OCI-LY7 (cell line): Measurements from ENCODE around the gene GNA12. TPM values are rescaled to one million over a fixed set of nuclear protein-coding genes. Genes with fewer than 3 reads are reported as not detected.

Experiments
- BruUV-seq: library from RNA; stranded (reverse); fragments of 400-500 nt; replicated peaks from 2 replicates; lab custom pipeline; 2021; lab: Mats Ljungman, UMichigan
- CTCF ChIA-PET: fragments of 300-600 bp; sonication (Branson Sonifier 250); formaldehyde crosslinking; loops from one replicate; lab custom pipeline; 2022; ENCODE audit warnings: antibody characterized with exemption; ENCODE audit not compliant: unreplicated experiment; lab: Charles Lee
- POLR2A ChIA-PET: fragments of 300-600 bp; sonication (Branson Sonifier 250); formaldehyde crosslinking; loops from one replicate; lab custom pipeline; 2022; ENCODE audit warnings: antibody characterized with exemption; lab: Charles Lee
- DNase-seq: peaks from one replicate; pipeline ENCODE4 v3.0.0-alpha.2; 2015; ENCODE audit warnings: low spot score
- H2AFZ ChIP-seq: fragments of 200-600 bp; sonication (generic), shearing (Covaris generic); 2 replicates; pipeline ENCODE4 v1.6.1; 2014; ENCODE audit warnings: mild to moderate bottlenecking, antibody characterized with exemption, low read length, moderate library complexity
- H3K27ac ChIP-seq: fragments of 200-600 bp; sonication (generic); 2 replicates; pipeline ENCODE4 v1.5.1; 2014; ENCODE audit warnings: mixed run types, low read depth, mild to moderate bottlenecking, moderate library complexity, low read length, inconsistent platforms; ENCODE audit not compliant: poor library complexity, severe bottlenecking
- H3K36me3 ChIP-seq: fragments of 200-600 bp; sonication (generic); 2 replicates; pipeline ENCODE4 v1.6.1; 2014; ENCODE audit warnings: mild to moderate bottlenecking, antibody characterized with exemption, low read length, moderate library complexity, mixed read lengths; ENCODE audit not compliant: insufficient read depth
- H3K4me1 ChIP-seq: fragments of 200-600 bp; sonication (generic); 2 replicates; pipeline ENCODE4 v1.5.1; 2014; ENCODE audit warnings: mild to moderate bottlenecking, low read length; ENCODE audit not compliant: insufficient read depth, poor library complexity, severe bottlenecking
- H3K4me2 ChIP-seq: fragments of 200-600 bp; sonication (generic); 2 replicates; pipeline ENCODE4 v1.6.1; 2014; ENCODE audit warnings: mild to moderate bottlenecking, low read length
- H3K4me3 ChIP-seq: fragments of 200-600 bp; sonication (generic); 2 replicates; pipeline ENCODE4 v1.5.1; 2014; ENCODE audit warnings: mild to moderate bottlenecking, low read depth, low read length; ENCODE audit not compliant: poor library complexity, severe bottlenecking
- H3K79me2 ChIP-seq: fragments of 200-600 bp; sonication (generic); 2 replicates; pipeline ENCODE4 v1.6.1; 2016; ENCODE audit warnings: low read depth, mild to moderate bottlenecking, low read length, moderate library complexity, mixed read lengths; ENCODE audit not compliant: insufficient read depth
- H3K9me2 ChIP-seq: fragments of 200-600 bp; sonication (generic); 2 replicates; pipeline ENCODE4 v1.6.1; 2016; ENCODE audit warnings: mild to moderate bottlenecking, low read length, mixed read lengths; ENCODE audit not compliant: insufficient read depth
- H3K9me3 ChIP-seq: fragments of 200-600 bp; sonication (generic); 2 replicates; pipeline ENCODE4 v1.6.1; 2014; ENCODE audit warnings: mild to moderate bottlenecking, mixed run types, low read length, mixed read lengths
- H4K20me1 ChIP-seq: fragments of 200-600 bp; sonication (generic); 2 replicates; pipeline ENCODE4 v1.6.1; 2014; ENCODE audit warnings: mild to moderate bottlenecking, antibody characterized with exemption, low read length, moderate library complexity, mixed read lengths; ENCODE audit not compliant: insufficient read depth
- EZH2phosphoT487 ChIP-seq: fragments of 200-600 bp; sonication (generic); IDR thresholded peaks from 2 replicates; pipeline ENCODE4 v1.6.1; 2018; ENCODE audit warnings: low read depth, borderline replicate concordance, mild to moderate bottlenecking, mixed run types, antibody characterized with exemption, low read length, moderate library complexity, mixed read lengths
- intact Hi-C: fragments of 100-400 bp; cut with micrococcal nuclease; formaldehyde crosslinking; loops from one replicate; pipeline ENCODE4 v1.10.0; 2022; ENCODE audit not compliant: unreplicated experiment
- total RNA-seq, 2 experiments: library from RNA; depleted of rRNA in 1 of 2; stranded (reverse); fragments of >200 nt in 1 of 2; shearing (Covaris generic) in 1 of 2; gene quantifications; 2 replicates each; pipeline ENCODE4 v1.2.3, GENCODE V29; 2014 to 2022
- TF ChIP-seq, protein P1 (sequence below): fragments of 200-600 bp; sonication (generic); conservative IDR thresholded peaks from 2 replicates; pipeline ENCODE4 v1.5.1; 2014; ENCODE audit warnings: mild to moderate bottlenecking, antibody characterized with exemption, low read length, moderate library complexity, mixed read lengths

Gene GNA12
- total RNA-seq, 2 experiments from 2014 or later = 10.3 to 35.9 TPM

DNA sequence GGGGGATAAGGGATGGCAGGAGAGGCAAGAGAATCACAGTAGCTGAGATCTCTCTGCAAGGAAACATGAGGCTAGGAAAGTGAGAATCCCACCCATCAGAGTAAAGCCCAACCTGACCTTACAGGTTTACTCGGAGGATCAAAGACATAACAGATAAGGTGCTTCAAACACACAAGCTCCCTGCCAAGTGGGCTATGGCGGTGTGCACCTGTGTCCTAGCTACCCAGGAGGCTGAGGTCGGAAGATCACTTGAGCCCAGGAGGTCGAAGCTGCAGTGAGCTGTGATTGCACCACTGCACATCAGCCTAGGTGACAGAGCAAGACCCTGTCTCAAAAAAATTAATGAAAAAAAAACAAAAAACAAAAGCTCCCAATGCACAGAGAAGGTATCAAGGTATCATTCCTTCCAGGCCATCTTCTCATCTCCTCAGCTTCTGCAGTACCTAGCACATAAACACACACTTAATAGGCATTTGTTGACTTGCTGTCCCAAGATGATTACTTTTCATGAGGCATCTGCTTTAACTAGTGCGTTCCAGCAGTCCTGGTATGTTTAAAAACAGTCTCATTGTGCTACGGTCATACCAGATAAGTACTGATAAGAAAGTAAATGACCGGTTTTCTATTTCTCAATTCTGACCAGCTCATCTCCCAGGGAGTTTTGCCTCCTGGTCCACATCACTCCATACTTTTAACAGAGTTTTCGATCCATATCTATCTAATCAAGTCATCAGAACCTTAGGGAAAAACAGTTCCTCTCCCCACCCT, 13.3 kb downstream of the GNA12 start:
- H2AFZ ChIP-seq = no peak overlapping the region
- POLR2A ChIA-PET = interaction anchor here (0.7 to 1.1 kb wide), 2 partner anchors 9 to 223 kb away, joined by 5 read pairs; no protein-coding TSS in a partner anchor
- CTCF ChIA-PET = no interaction called here
- no peak overlapping the region for H3K27ac ChIP-seq
- no peaks in the 10 kb centered on the region for H3K9me2 ChIP-seq
- intact Hi-C loops = no loop called here
- H3K36me3 ChIP-seq = peaks cover 36% of the 10 kb centered on the region
- H3K4me3 ChIP-seq = no peak overlapping the region
- no TSS peak for BruUV-seq
- H4K20me1 ChIP-seq = no peaks in the 10 kb centered on the region
- DNase-seq = no peak
- H3K9me3 ChIP-seq = no peaks in the 10 kb centered on the region
- peaks cover 14% of the 10 kb centered on the region for H3K4me1 ChIP-seq
- TF ChIP-seq EZH2phosphoT487 = no peak
- TF ChIP-seq, protein P1, sequence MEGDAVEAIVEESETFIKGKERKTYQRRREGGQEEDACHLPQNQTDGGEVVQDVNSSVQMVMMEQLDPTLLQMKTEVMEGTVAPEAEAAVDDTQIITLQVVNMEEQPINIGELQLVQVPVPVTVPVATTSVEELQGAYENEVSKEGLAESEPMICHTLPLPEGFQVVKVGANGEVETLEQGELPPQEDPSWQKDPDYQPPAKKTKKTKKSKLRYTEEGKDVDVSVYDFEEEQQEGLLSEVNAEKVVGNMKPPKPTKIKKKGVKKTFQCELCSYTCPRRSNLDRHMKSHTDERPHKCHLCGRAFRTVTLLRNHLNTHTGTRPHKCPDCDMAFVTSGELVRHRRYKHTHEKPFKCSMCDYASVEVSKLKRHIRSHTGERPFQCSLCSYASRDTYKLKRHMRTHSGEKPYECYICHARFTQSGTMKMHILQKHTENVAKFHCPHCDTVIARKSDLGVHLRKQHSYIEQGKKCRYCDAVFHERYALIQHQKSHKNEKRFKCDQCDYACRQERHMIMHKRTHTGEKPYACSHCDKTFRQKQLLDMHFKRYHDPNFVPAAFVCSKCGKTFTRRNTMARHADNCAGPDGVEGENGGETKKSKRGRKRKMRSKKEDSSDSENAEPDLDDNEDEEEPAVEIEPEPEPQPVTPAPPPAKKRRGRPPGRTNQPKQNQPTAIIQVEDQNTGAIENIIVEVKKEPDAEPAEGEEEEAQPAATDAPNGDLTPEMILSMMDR = no peak
- peaks cover 18% of the 10 kb centered on the region; the same call in 1 of the 2 replicates for H3K79me2 ChIP-seq
- H3K4me2 ChIP-seq = no peak overlapping the region

DNA sequence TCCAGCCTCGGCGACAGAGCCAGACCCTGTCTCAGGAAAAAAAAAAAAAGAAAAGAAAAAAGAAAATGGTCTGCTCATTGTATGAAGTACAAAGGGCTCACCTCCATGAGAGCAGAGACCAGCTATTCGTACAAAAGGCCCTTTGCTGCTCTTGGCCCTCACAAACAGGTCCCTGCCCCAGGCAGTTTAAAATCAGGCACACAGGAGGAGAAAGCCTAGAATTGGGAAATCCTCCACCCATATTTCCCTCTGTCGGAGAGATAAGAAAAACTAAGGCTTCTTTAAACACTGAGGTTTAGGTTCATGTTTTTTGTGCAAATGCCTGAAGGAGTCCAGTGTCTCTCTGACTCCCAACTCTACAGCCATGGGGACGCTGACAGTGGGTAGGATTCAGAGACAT, 15.1 kb downstream of the GNA12 start:
- no peak overlapping the region for H3K4me2 ChIP-seq
- no peak overlapping the region for H2AFZ ChIP-seq
- no TSS peak for BruUV-seq
- intact Hi-C loops = no loop called here
- ChIA-PET POLR2A (no interaction called here), CTCF (no interaction called here)
- no peak for DNase-seq
- H3K36me3 ChIP-seq = peaks cover 19% of the 10 kb centered on the region
- no peaks in the 10 kb centered on the region for H3K9me3 ChIP-seq
- H3K4me3 ChIP-seq = no peak overlapping the region
- H3K9me2 ChIP-seq = no peaks in the 10 kb centered on the region
- peaks cover 28% of the 10 kb centered on the region; the same call in 1 of the 2 replicates for H3K79me2 ChIP-seq
- H3K27ac ChIP-seq = no peak overlapping the region
- peaks cover 32% of the 10 kb centered on the region for H3K4me1 ChIP-seq
- TF ChIP-seq, protein P1 = no peak
- TF ChIP-seq EZH2phosphoT487 = no peak
- H4K20me1 ChIP-seq = no peaks in the 10 kb centered on the region

DNA sequence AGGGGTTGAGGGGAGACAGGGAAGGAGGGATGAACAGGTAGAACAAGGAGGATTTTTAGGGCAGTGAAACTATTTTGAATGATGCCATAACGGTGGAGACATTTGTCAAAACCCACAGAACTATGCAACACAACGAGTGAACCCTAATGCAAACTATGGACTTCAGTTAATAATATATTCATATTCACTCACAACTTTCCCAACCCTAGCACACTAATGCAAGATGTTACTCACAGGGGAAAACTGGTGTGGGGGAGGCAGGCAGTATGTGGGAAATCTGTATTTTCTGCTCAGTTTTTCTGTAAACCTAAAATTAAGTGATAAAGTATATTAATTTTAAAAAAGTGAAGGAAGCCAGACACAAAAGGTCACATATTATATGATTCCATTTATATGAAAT, 17.3 kb downstream of the GNA12 start:
- intact Hi-C loops = no loop called here
- H3K4me1 ChIP-seq = peaks cover 54% of the 10 kb centered on the region
- ChIA-PET CTCF (no interaction called here), POLR2A (interaction anchor here (0.6 kb wide), 1 partner anchor 361 kb away, joined by 3 read pairs; no protein-coding TSS in a partner anchor)
- H3K4me3 ChIP-seq = no peak overlapping the region
- peaks cover 9% of the 10 kb centered on the region for H3K36me3 ChIP-seq
- no peak for DNase-seq
- no peak overlapping the region for H3K4me2 ChIP-seq
- BruUV-seq = no TSS peak
- H3K27ac ChIP-seq = no peak overlapping the region
- no peaks in the 10 kb centered on the region for H3K9me3 ChIP-seq
- TF ChIP-seq, protein P1 = no peak
- no peak for TF ChIP-seq EZH2phosphoT487
- no peak overlapping the region for H2AFZ ChIP-seq
- H3K79me2 ChIP-seq = peaks cover 51% of the 10 kb centered on the region
- no peaks in the 10 kb centered on the region for H4K20me1 ChIP-seq
- no peaks in the 10 kb centered on the region for H3K9me2 ChIP-seq
